Measurements from ENCODE around the gene MNT.

- TF ChIP-seq CTCF (IDR thresholded peaks at IDR 0.05 in 4 of 5, conservative IDR thresholded peaks at IDR 0.05 in 1 of 5) (no peak), POLR2A (IDR thresholded peaks at IDR 0.05) (no peak)
Measured at GRCh38 chr17:2427215-2427614, 26.4 kb upstream of the MNT start.

Data from gastrocnemius medialis (tissue), 4 donors.